Activated CD4-positive, alpha-beta T cell treated with anti-CD3 and anti-CD28 coated beads for 1 hour (primary cell): ENCODE data around the gene ZNF227.
"Not testable (repeated sequence)": the region's sequence is repeated elsewhere in the genome, so short reads cannot be mapped to it uniquely, and the experiment has no call there.

Source experiments
- DNase-seq: peaks from one replicate; pipeline ENCODE4 v3.0.0-alpha.2; 2020

The ZNF227 gene

DNA sequence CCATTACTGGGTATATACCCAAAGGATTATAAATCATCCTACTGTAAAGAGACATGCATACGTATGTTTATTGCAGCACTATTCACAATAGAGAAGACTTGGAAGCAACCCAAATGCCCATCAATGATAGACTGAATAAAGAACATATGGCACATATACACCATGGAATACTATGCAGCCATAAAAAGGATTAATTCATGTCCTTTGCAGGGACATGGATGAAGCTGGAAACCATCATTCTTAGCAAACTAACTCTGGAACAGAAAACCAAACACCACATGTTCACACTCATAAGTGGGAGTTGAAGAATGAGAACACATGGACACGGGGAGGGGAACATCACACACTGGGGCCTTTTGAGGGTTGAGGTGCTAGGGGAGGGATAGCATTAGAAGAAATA lies 41.1 kb downstream of the ZNF227 start:
- DNase-seq = not testable (repeated sequence)

DNA sequence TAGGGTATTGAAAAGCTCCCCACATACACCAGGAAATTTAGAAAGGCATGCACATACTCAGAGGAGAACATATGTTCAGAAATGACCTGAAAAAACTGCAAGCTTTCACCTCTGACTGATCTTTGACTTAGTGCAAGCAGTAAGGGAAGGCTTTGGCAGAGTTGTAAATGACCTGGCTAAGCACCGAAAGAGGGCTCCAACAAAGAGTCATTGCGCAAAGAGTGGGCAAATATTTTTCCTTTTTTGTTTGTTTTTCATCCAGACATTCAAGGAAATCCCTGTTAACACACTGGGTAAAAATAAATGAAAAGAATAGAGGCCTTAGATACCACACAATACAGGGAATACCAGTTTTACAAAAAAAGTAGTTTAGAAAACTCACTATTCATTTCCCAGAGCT lies 42.2 kb downstream of the ZNF227 start:
- no peak for DNase-seq

DNA sequence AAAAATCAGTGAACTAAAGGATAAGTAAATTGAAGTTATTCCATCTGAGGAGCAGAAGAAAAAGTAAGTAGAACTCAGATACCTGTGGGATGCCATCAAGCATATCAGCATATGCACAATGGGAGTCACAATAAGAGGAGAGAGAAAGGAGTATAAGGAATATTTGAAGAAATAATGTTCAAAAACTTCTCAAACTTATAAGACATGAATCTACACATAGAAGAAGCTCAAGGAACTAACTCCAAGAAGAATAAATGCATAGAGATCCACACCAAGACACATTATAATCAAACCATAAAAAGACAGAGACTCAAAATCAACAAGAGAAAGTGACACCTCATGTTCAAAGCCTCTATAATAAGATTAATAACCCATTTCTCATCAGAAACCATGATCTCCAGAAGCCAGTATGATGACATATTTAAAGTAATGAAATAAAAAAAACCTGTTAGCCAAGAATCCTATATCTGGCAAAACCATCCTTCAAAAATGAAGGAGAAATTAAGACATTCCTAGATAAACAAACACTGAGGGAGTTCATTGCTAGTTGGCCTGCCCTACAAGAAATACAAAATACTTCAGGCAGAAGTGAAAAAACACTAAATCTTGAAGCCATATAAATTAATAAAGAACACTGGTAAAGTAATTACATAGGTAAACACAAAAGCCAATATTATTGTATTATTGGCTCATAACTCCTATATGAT lies 43.5 kb downstream of the ZNF227 start:
- DNase-seq = no peak

DNA sequence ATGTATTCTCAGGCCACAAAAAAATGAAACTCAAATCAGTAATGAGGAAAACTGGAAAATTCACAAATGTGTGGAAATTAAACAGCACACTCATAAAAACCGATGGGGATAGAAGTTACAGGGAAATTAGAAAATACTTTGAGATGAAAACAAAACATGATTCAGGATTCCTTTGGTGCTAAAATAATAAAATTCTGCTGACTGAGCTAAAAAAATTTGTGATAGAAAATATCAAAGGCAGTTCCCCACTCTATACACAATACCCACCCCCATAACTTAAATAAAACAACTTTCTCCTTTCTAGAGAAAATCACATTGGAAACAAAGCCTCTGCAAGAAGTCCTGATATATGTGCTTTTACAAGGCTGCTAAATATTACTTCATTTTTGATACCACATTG lies 45.8 kb downstream of the ZNF227 start:
- no peak for DNase-seq

DNA sequence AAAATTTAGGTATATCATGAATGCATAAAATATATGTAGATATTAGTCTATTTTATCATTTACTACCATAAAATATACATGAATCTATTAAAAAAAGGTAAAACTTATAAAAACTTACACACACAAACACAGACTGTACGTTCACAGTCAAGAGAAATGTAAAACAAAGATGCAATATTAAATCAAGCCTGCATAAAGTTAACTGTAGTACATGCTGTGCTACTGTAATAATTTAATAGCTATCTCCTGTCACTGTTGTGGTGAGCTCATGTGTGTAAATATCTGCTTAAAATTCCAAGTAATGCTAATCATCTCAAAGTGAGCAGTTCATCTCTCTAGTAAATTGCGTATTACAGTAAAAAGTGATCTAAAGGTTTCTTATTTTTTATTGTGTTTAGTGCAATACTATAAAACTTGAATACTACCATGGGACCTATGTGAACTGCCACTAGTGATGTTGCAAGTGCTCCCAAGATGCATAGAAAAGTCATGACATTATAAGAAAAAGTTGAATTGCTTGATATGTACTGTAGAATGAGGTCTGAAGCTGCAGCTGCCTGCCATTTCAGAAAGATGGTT lies 46.6 kb downstream of the ZNF227 start:
- DNase-seq = no peak

DNA sequence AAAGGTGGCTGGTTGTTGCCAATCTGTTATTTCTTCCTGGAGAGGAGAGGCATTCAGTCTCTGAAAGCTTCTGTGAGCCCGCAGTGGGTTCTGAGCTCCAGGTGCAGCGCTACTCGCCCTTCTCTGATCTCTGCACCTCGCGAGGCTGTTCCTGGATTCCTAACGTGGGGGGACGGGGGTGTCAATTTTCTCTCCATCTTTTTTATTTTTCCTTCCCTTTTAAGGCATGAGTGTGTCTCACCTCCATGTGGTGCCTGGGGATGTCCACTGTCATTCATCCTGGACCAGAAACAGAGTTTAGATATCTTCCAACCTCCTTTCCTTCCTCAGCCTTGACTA lies 48.0 kb downstream of the ZNF227 start:
- no peak for DNase-seq

DNA sequence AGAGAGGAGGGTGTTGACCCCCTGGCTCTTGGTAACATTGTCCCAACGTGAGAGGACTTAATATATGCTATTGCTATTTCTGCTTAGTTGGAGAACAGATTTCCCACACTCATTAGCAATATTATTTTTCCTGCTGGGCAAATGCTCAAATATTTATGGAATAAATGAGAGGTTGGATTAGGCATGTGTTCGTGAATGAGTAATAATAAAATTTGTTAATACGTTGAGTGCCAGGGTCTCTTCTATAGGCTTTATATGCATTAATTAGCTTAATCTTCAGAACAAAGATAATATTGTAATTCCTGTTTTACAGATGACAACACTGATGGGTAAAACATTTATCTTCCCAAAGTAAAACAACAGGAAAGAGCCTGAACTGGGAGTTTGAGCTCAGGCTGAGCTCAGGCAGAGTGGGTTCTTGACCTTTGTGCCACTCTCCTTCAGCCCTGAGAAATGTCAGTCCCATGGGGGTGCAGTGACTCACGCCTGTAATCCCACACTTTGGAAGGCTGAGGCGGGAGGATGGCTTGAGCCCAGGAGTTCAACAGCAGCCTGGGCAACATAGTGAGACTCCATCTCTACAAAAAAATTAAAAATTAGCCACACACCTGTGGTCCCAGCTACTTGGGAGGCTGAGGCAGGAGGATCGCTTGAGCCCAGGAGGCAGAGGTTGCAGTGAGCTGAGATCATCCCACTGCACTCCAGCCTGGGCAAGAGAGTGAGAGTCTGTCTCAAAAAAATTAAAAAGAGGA lies 48.5 kb downstream of the ZNF227 start:
- no peak for DNase-seq

DNA sequence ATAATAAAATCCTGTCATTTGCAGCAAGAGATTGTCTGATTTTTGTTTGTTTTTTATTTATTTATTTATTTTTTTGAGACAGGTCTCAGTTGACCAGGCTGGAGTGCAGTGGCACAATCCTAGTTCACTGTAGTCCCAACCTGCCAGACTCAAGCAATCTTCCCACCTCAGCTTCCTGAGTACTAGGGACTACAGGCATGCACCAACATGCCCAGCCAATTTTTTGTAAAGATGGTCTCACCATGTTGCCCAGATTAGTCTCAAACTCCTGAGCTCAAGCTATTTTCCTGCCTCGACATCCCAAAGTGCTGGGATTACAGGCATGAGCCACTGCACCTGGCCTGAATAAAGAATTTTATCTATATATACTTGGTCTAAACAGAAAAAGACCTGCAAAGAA lies 65.0 kb downstream of the ZNF227 start:
- no peak for DNase-seq

DNA sequence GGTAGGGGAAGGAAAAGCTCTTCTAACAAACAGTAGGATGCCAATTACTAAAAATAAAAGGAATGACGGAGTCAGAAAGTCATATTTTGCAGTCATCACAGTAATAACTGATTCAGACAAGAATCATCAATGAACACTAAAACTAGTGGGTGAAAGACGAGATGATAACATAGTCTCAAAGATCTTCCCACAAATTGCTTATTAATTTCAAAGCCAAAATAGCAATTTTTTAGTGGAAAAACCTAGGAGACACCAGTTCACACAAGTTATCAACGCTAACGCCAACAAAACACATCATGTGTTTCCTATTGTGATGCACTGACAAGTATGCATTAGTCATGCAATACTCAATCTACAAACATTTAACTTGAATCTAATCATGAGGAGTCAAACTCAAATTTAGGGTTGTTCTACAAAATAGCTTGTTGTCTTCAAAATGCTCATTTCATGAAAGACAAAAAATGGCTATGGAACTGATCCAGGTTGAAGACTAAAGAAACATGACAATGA lies 65.9 kb downstream of the ZNF227 start:
- no peak for DNase-seq

DNA sequence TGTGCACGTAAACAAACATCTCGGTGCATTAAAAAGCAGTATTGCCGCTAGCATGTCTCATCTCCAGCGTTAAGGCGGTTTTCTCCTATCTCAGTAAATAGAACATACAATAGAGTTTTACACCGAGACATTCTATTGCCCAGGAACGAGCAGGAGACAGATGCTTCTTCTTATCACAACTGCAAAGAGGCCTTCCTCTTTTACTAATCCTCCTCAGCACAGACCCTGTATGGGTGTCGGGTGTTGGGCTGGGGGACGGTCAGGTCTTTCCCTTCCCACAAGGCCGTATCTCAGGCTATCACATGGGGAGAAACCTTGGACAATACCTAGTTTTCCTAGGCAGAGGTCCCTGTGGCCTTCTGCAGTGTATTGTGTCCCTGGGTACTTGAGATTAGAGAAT lies 68.6 kb downstream of the ZNF227 start:
- DNase-seq = no peak

DNA sequence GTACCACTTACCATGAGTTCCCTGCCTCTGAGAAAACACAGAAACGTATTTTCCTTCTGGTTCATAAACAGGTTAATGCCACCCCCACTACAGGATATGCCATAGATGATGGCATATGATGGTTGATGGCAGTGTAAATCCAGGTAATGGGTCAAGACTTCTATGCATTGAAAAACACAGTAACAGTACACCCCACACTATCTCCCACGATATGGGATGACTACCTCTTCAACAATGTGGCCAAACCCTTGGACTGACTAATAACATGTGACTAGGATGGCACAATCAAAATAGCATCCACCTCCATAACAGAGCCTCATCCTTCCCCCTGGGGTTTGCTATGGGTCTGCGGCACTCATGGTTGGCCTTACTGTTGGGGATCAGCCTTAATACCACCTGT lies 70.5 kb downstream of the ZNF227 start:
- no peak for DNase-seq

DNA sequence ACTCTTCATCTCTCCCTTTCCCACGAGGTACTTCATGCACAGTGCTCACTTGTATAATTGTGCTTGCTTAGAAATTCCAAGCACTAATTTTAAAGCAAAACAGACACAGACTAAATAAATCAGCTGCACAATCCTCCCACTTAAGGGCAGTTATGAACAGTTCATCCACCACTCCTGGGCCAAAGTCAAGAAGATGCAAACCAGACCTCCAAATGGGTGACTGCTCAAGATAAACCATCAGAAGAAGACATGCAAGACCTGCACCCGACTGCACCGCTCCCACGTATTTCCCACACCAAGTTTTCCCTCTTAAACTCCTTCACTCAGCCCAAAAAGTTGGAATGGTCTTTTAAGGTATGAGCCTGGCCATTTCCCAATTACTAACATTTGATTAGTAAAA lies 72.6 kb downstream of the ZNF227 start:
- no peak for DNase-seq
